H9 (cell line): ENCODE measurements around the gene OR6S1. TPM values are rescaled to one million over a fixed set of nuclear protein-coding genes. Genes with fewer than 3 reads are reported as not detected.

Experiments used
- DNase-seq: peaks from one replicate; pipeline ENCODE4 v3.0.0-alpha.2; 2017
- H2AFZ ChIP-seq: one replicate; pipeline ENCODE4 v1.6.1; 2013; ENCODE audit warnings: mild to moderate bottlenecking, low read length, control low read depth, moderate library complexity
- H2AK5ac ChIP-seq: 2 replicates; pipeline ENCODE4 v1.6.1; 2013; ENCODE audit warnings: low read length, control low read depth, mixed read lengths; ENCODE audit not compliant: insufficient read length
- H2BK120ac ChIP-seq: one replicate; pipeline ENCODE4 v1.6.1; 2013; ENCODE audit warnings: low read depth, mild to moderate bottlenecking, low read length, control low read depth, inconsistent platforms; ENCODE audit not compliant: poor library complexity, severe bottlenecking
- H2BK12ac ChIP-seq: 2 replicates; pipeline ENCODE4 v1.6.1; 2013; ENCODE audit warnings: low read length, control low read depth, mixed read lengths, low read depth; ENCODE audit not compliant: insufficient read length
- H2BK15ac ChIP-seq: 2 replicates; pipeline ENCODE4 v1.6.1; 2013; ENCODE audit warnings: low read depth, low read length, control low read depth
- H2BK20ac ChIP-seq: one replicate; pipeline ENCODE4 v1.6.1; 2013; ENCODE audit warnings: low read depth, mild to moderate bottlenecking, low read length, control low read depth, inconsistent platforms; ENCODE audit not compliant: poor library complexity, severe bottlenecking
- H2BK5ac ChIP-seq: 2 replicates; pipeline ENCODE4 v1.6.1; 2013; ENCODE audit warnings: low read length, control low read depth, mixed read lengths; ENCODE audit not compliant: insufficient read length
- H3K14ac ChIP-seq: 2 replicates; pipeline ENCODE4 v1.6.1; 2013; ENCODE audit warnings: low read length, control low read depth; ENCODE audit not compliant: insufficient read depth
- H3K18ac ChIP-seq: 2 replicates; pipeline ENCODE4 v1.6.1; 2013; ENCODE audit warnings: low read depth, mild to moderate bottlenecking, mixed read lengths, low read length, control low read depth; ENCODE audit not compliant: insufficient read length
- H3K23ac ChIP-seq: 2 replicates; pipeline ENCODE4 v1.6.1; 2013; ENCODE audit warnings: low read length, control low read depth, mixed read lengths, low read depth; ENCODE audit not compliant: insufficient read length
- H3K23me2 ChIP-seq: 2 replicates; pipeline ENCODE4 v1.6.1; 2013; ENCODE audit warnings: low read depth, mild to moderate bottlenecking, mixed read lengths, low read length, control low read depth; ENCODE audit not compliant: insufficient read length, poor library complexity, severe bottlenecking
- H3K27ac ChIP-seq: 2 replicates; pipeline ENCODE4 v1.5.1; 2013; ENCODE audit warnings: low read length, control low read depth, mixed read lengths, low read depth; ENCODE audit not compliant: insufficient read length
- H3K27me3 ChIP-seq: 2 replicates; pipeline ENCODE4 v1.6.1; 2013; ENCODE audit warnings: low read length, control low read depth, inconsistent platforms; ENCODE audit not compliant: insufficient read depth
- H3K4ac ChIP-seq: 2 replicates; pipeline ENCODE4 v1.6.1; 2013; ENCODE audit warnings: low read depth, mild to moderate bottlenecking, control low read depth, inconsistent platforms, low read length, moderate library complexity
- H3K4me1 ChIP-seq: 2 replicates; pipeline ENCODE4 v1.6.1; 2013; ENCODE audit warnings: low read length, control low read depth, inconsistent platforms; ENCODE audit not compliant: insufficient read depth
- H3K4me2 ChIP-seq: 2 replicates; pipeline ENCODE4 v1.6.1; 2013; ENCODE audit warnings: low read length, control low read depth, mixed read lengths; ENCODE audit not compliant: insufficient read length, insufficient read depth
- H3K56ac ChIP-seq: 2 replicates; pipeline ENCODE4 v1.6.1; 2013; ENCODE audit warnings: low read depth, mild to moderate bottlenecking, mixed read lengths, low read length, control low read depth; ENCODE audit not compliant: insufficient read length
- H3K79me1 ChIP-seq: 2 replicates; pipeline ENCODE4 v1.6.1; 2013; ENCODE audit warnings: low read depth, mild to moderate bottlenecking, moderate library complexity, low read length, control low read depth, inconsistent platforms; ENCODE audit not compliant: insufficient read depth, poor library complexity, severe bottlenecking
- H3K79me2 ChIP-seq: 2 replicates; pipeline ENCODE4 v1.6.1; 2013; ENCODE audit warnings: low read length, control low read depth, inconsistent platforms; ENCODE audit not compliant: insufficient read depth
- H3K9ac ChIP-seq: 2 replicates; pipeline ENCODE4 v1.6.1; 2013; ENCODE audit warnings: low read length, control low read depth, mixed read lengths; ENCODE audit not compliant: insufficient read length; ENCODE audit errors: extremely low read depth
- H3K9me3 ChIP-seq: one replicate; pipeline ENCODE4 v1.6.1; 2013; ENCODE audit warnings: low read depth, low read length, inconsistent platforms; ENCODE audit not compliant: control insufficient read depth
- H3T11ph ChIP-seq: one replicate; pipeline ENCODE4 v1.6.1; 2013; ENCODE audit warnings: mild to moderate bottlenecking, low read length, control low read depth, inconsistent platforms
- H4K20me1 ChIP-seq: one replicate; pipeline ENCODE4 v1.6.1; 2013; ENCODE audit not compliant: control insufficient read depth, insufficient read length, insufficient read depth
- H4K5ac ChIP-seq: 2 replicates; pipeline ENCODE4 v1.6.1; 2013; ENCODE audit warnings: low read depth, mild to moderate bottlenecking, mixed read lengths, low read length, control low read depth; ENCODE audit not compliant: insufficient read length
- H4K8ac ChIP-seq: replicated peaks from 2 replicates; pipeline ENCODE4 v1.6.1; 2013; ENCODE audit warnings: low read length, control low read depth, mixed read lengths, low read depth; ENCODE audit not compliant: insufficient read length
- H4K91ac ChIP-seq: 2 replicates; pipeline ENCODE4 v1.6.1; 2013; ENCODE audit warnings: low read depth, mild to moderate bottlenecking, moderate library complexity, mixed read lengths, low read length, control low read depth; ENCODE audit not compliant: insufficient read length
- H3K27ac Mint-ChIP-seq, 3 experiments: 2 replicates in 2 of 3; 3 replicates in 1 of 3; pipeline ENCODE4 v1.8.0; 2020 to 2021; ENCODE audit warnings: mixed read lengths in 3 of 3, mild to moderate bottlenecking in 1 of 3, moderate library complexity in 1 of 3
- H3K27me3 Mint-ChIP-seq: 2 replicates; pipeline ENCODE4 v1.8.0; 2021; ENCODE audit warnings: low read depth, mild to moderate bottlenecking, moderate library complexity, mixed read lengths
- H3K36me3 Mint-ChIP-seq, 3 experiments: 2 replicates in 2 of 3; 3 replicates in 1 of 3; pipeline ENCODE4 v1.8.0; 2020 to 2021; ENCODE audit warnings: low read depth in 3 of 3, mixed read lengths in 3 of 3; ENCODE audit not compliant: insufficient read depth in 1 of 3
- H3K4me1 Mint-ChIP-seq, 2 experiments: 2 replicates each; pipeline ENCODE4 v1.8.0; 2020; ENCODE audit warnings: mixed read lengths in 2 of 2
- H3K4me3 Mint-ChIP-seq, 2 experiments: 2 replicates in 1 of 2; 3 replicates in 1 of 2; pipeline ENCODE4 v1.8.0; 2020 to 2021; ENCODE audit warnings: mild to moderate bottlenecking in 2 of 2, mixed read lengths in 2 of 2, moderate library complexity in 1 of 2
- H3K9me3 Mint-ChIP-seq, 2 experiments: 2 replicates in 1 of 2; 3 replicates in 1 of 2; pipeline ENCODE4 v1.8.0; 2020; ENCODE audit warnings: mild to moderate bottlenecking in 2 of 2, mixed read lengths in 2 of 2, moderate library complexity in 1 of 2
- WGBS: extraction: QIAGEN DNeasy Blood & Tissue Kit; methylation state at CpG from one replicate; pipeline ENCODE4 v1.1.7; 2013; ENCODE audit warnings: missing lambda C conversion rate, low lambda C conversion rate, mixed read lengths; ENCODE audit not compliant: insufficient read length; ENCODE audit errors: extremely low coverage; 5-methylcytosine and 5-hydroxymethylcytosine counted together
- total RNA-seq: library from RNA; stranded (reverse); gene quantifications from 2 replicates; pipeline ENCODE4 v1.2.1, GENCODE V29; 2021
- TF ChIP-seq, protein P1 (sequence below): fragments of 200-600 bp; sonication (generic); conservative IDR thresholded peaks from 3 replicates; pipeline ENCODE4 v1.8.0; 2021; ENCODE audit warnings: antibody characterized with exemption, mild to moderate bottlenecking

Gene OR6S1
- total RNA-seq, 1 experiment from 2014 or later, result not detected

DNA sequence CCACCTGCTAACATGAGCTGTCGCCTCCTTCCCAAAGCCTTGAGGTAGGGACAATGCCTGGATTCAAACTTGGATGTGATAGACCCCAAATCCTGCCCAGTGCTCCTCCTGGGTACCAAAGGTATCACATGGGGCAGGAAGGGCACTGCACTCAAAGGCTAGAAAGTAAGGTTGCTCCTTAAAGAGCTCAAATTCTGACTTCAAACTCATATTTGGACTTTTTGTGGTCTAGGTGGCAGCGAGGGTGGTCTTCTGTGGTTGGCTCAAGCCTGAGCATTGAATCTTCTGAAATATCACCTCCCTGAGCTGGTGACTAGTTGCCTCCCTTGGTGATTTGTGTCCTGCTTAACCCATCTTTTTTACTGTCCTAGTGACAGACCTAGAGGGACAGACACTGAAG, 34.6 kb upstream of the OR6S1 start:
- Histone ChIP-seq H3K27ac (no peak overlapping the region), H3T11ph (no peak overlapping the region), H3K18ac (no peak overlapping the region), H3K14ac (no peak overlapping the region), H2BK20ac (no peak overlapping the region), H2BK15ac (no peak overlapping the region), H3K79me2 (no peaks in the 10 kb centered on the region), H3K4me2 (no peak overlapping the region), H3K79me1 (no peaks in the 10 kb centered on the region), H2BK120ac (no peak overlapping the region), H4K20me1 (no peaks in the 10 kb centered on the region), H2BK12ac (no peak overlapping the region), H2AFZ (no peak overlapping the region), H3K4ac (no peak overlapping the region), H3K56ac (no peak overlapping the region), H4K91ac (no peak overlapping the region), H2BK5ac (no peak overlapping the region), H4K5ac (no peak overlapping the region), H3K23ac (no peak overlapping the region), H2AK5ac (no peak overlapping the region), H3K27me3 (no peaks in the 10 kb centered on the region), H3K23me2 (peaks cover 5% of the 10 kb centered on the region), H4K8ac (no peak overlapping the region), H3K9ac (no peak overlapping the region), H3K9me3 (no peaks in the 10 kb centered on the region), H3K4me1 (peaks cover 2% of the 10 kb centered on the region; the same call in 1 of the 2 replicates)
- H3K27ac Mint-ChIP-seq, result no peak overlapping the region
- no peaks in the 10 kb centered on the region for H3K36me3 Mint-ChIP-seq
- no peaks in the 10 kb centered on the region for H3K9me3 Mint-ChIP-seq
- peaks cover 5% of the 10 kb centered on the region for H3K27me3 Mint-ChIP-seq
- H3K4me3 Mint-ChIP-seq, result no peak overlapping the region
- no peak for DNase-seq
- TF ChIP-seq, protein P1, sequence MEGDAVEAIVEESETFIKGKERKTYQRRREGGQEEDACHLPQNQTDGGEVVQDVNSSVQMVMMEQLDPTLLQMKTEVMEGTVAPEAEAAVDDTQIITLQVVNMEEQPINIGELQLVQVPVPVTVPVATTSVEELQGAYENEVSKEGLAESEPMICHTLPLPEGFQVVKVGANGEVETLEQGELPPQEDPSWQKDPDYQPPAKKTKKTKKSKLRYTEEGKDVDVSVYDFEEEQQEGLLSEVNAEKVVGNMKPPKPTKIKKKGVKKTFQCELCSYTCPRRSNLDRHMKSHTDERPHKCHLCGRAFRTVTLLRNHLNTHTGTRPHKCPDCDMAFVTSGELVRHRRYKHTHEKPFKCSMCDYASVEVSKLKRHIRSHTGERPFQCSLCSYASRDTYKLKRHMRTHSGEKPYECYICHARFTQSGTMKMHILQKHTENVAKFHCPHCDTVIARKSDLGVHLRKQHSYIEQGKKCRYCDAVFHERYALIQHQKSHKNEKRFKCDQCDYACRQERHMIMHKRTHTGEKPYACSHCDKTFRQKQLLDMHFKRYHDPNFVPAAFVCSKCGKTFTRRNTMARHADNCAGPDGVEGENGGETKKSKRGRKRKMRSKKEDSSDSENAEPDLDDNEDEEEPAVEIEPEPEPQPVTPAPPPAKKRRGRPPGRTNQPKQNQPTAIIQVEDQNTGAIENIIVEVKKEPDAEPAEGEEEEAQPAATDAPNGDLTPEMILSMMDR, result no peak
- no CpG with 5 or more reads among the region's 2 CpGs for WGBS
- peaks cover 18% of the 10 kb centered on the region in 2 experiments for H3K4me1 Mint-ChIP-seq
